ENCODE data around the gene ZNF407.

ZNF407 gene

GRCh38 chr18:74840492-74841167 lies 243.0 kb downstream of the ZNF407 start:
- no peak overlapping the region for H3K27ac ChIP-seq (ENCODE audit: low read depth, low read length)
- H3K27me3 ChIP-seq (ENCODE audit: control insufficient read depth, insufficient read depth, low read length) = no peaks in the 10 kb centered on the region
- H3K9ac ChIP-seq (ENCODE audit: low read length) = no peak overlapping the region
- H3K4me1 ChIP-seq (ENCODE audit: control insufficient read depth, insufficient read depth, low read length) = peaks cover 6% of the 10 kb centered on the region
- H3K4me3 ChIP-seq (ENCODE audit: low read length) = no peak overlapping the region
- H3K36me3 ChIP-seq (ENCODE audit: control insufficient read depth, insufficient read depth, low read length) = no peaks in the 10 kb centered on the region

GRCh38 chr18:74841248-74841647 lies 243.6 kb downstream of the ZNF407 start:
- peaks cover 3% of the 10 kb centered on the region for H3K4me1 ChIP-seq (ENCODE audit: control insufficient read depth, insufficient read depth, low read length)
- H3K4me3 ChIP-seq (ENCODE audit: low read length) = no peak overlapping the region
- H3K27ac ChIP-seq (ENCODE audit: low read depth, low read length) = no peak overlapping the region
- H3K9ac ChIP-seq (ENCODE audit: low read length) = no peak overlapping the region
- H3K36me3 ChIP-seq (ENCODE audit: control insufficient read depth, insufficient read depth, low read length) = no peaks in the 10 kb centered on the region
- H3K27me3 ChIP-seq (ENCODE audit: control insufficient read depth, insufficient read depth, low read length) = no peaks in the 10 kb centered on the region

GRCh38 chr18:74849301-74849700 lies 251.6 kb downstream of the ZNF407 start:
- Histone ChIP-seq H3K36me3 (ENCODE audit: control insufficient read depth, insufficient read depth, low read length) (no peaks in the 10 kb centered on the region), H3K4me1 (ENCODE audit: control insufficient read depth, insufficient read depth, low read length) (no peaks in the 10 kb centered on the region), H3K9ac (ENCODE audit: low read length) (no peak overlapping the region), H3K4me3 (ENCODE audit: low read length) (no peak overlapping the region), H3K27ac (ENCODE audit: low read depth, low read length) (no peak overlapping the region), H3K27me3 (ENCODE audit: control insufficient read depth, insufficient read depth, low read length) (no peaks in the 10 kb centered on the region)

GRCh38 chr18:74856434-74856833 lies 258.8 kb downstream of the ZNF407 start:
- Histone ChIP-seq H3K4me3 (ENCODE audit: low read length) (no peak overlapping the region), H3K27me3 (ENCODE audit: control insufficient read depth, insufficient read depth, low read length) (no peaks in the 10 kb centered on the region), H3K36me3 (ENCODE audit: control insufficient read depth, insufficient read depth, low read length) (no peaks in the 10 kb centered on the region), H3K4me1 (ENCODE audit: control insufficient read depth, insufficient read depth, low read length) (peaks cover 6% of the 10 kb centered on the region), H3K9ac (ENCODE audit: low read length) (no peak overlapping the region), H3K27ac (ENCODE audit: low read depth, low read length) (no peak overlapping the region)

DNA sequence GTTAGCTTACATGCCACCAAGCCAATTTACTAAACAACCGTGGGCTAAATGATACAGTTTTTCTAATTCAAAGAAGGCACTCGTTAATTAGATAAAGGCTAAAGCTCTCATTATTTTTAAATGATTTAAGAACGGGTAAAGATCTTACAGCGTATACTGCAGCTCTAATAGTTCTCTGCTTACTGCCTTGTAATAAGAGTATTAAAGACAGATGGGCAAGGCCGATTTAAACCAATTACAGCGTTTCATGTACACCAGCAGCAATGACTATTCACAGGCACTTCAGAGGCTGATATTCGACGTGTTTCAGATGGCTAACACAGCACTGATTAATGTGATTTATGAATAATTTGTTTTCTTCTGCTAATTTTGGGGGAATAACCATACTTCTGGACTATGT lies 259.3 kb downstream of the ZNF407 start:
- H3K4me3 ChIP-seq (ENCODE audit: low read length) = no peak overlapping the region
- H3K27ac ChIP-seq (ENCODE audit: low read depth, low read length) = no peak overlapping the region
- H3K9ac ChIP-seq (ENCODE audit: low read length) = no peak overlapping the region
- H3K4me1 ChIP-seq (ENCODE audit: control insufficient read depth, insufficient read depth, low read length) = peaks cover 7% of the 10 kb centered on the region
- H3K36me3 ChIP-seq (ENCODE audit: control insufficient read depth, insufficient read depth, low read length) = no peaks in the 10 kb centered on the region
- no peaks in the 10 kb centered on the region for H3K27me3 ChIP-seq (ENCODE audit: control insufficient read depth, insufficient read depth, low read length)

GRCh38 chr18:74857901-74858300 lies 260.2 kb downstream of the ZNF407 start:
- H3K36me3 ChIP-seq (ENCODE audit: control insufficient read depth, insufficient read depth, low read length) = no peaks in the 10 kb centered on the region
- H3K27ac ChIP-seq (ENCODE audit: low read depth, low read length) = no peak overlapping the region
- H3K27me3 ChIP-seq (ENCODE audit: control insufficient read depth, insufficient read depth, low read length) = no peaks in the 10 kb centered on the region
- peaks cover 11% of the 10 kb centered on the region for H3K4me1 ChIP-seq (ENCODE audit: control insufficient read depth, insufficient read depth, low read length)
- no peak overlapping the region for H3K9ac ChIP-seq (ENCODE audit: low read length)
- no peak overlapping the region for H3K4me3 ChIP-seq (ENCODE audit: low read length)

DNA sequence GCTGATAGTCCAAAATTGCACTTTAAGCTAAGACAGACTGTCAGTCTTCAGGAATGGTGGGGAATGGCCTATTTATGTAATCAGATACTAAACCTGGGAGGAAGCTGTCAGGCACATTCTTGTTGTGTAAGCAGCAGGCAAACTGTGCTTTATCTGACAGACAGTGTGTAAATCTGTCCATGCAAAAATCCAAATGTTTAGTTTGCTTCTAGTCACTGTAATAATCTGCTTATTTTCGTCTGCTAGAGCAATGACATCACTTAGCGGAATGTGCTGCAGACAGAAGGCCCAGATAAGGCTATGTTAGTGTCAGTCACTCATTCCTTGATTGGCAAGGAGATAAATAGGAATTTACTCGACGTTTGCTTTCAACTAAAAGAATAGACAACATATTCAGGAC lies 263.5 kb downstream of the ZNF407 start:
- H3K4me3 ChIP-seq (ENCODE audit: low read length) = no peak overlapping the region
- no peaks in the 10 kb centered on the region for H3K27me3 ChIP-seq (ENCODE audit: control insufficient read depth, insufficient read depth, low read length)
- H3K36me3 ChIP-seq (ENCODE audit: control insufficient read depth, insufficient read depth, low read length) = no peaks in the 10 kb centered on the region
- peaks cover 11% of the 10 kb centered on the region for H3K4me1 ChIP-seq (ENCODE audit: control insufficient read depth, insufficient read depth, low read length)
- no peak overlapping the region for H3K9ac ChIP-seq (ENCODE audit: low read length)
- peak overlapping the region; percentile 40 for H3K27ac ChIP-seq (ENCODE audit: low read depth, low read length)

DNA sequence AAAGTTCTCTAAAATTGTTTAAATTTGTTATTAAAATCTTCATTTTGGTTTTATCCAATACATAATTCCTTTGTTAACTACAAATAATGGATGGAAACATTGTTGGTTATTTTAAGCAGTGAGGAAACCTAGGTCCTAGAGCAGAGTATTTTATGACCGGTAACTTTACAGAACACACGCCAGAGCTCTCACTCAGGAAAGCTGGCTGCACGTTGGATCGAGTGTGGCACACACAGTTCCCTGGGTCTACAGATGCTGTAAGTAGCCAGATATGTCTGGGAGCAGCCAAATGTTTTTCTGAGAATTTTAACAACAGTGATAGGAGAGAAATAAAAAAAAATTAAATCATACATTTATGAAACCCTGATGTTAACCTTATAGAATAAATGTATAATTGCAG lies 264.4 kb downstream of the ZNF407 start:
- Histone ChIP-seq H3K9ac (ENCODE audit: low read length) (no peak overlapping the region), H3K27me3 (ENCODE audit: control insufficient read depth, insufficient read depth, low read length) (no peaks in the 10 kb centered on the region), H3K4me1 (ENCODE audit: control insufficient read depth, insufficient read depth, low read length) (peaks cover 8% of the 10 kb centered on the region), H3K27ac (ENCODE audit: low read depth, low read length) (peak overlapping the region; percentile 17), H3K4me3 (ENCODE audit: low read length) (no peak overlapping the region), H3K36me3 (ENCODE audit: control insufficient read depth, insufficient read depth, low read length) (no peaks in the 10 kb centered on the region)

- no peak overlapping the region for H3K9ac ChIP-seq (ENCODE audit: low read length)
- H3K4me3 ChIP-seq (ENCODE audit: low read length) = no peak overlapping the region
- no peaks in the 10 kb centered on the region for H3K36me3 ChIP-seq (ENCODE audit: control insufficient read depth, insufficient read depth, low read length)
- H3K27ac ChIP-seq (ENCODE audit: low read depth, low read length) = no peak overlapping the region
- peaks cover 4% of the 10 kb centered on the region for H3K4me1 ChIP-seq (ENCODE audit: control insufficient read depth, insufficient read depth, low read length)
- no peaks in the 10 kb centered on the region for H3K27me3 ChIP-seq (ENCODE audit: control insufficient read depth, insufficient read depth, low read length)
Measured at GRCh38 chr18:74866577-74866976, 268.9 kb downstream of the ZNF407 start.

GRCh38 chr18:74868461-74868860 lies 270.8 kb downstream of the ZNF407 start:
- no peak overlapping the region for H3K4me3 ChIP-seq (ENCODE audit: low read length)
- no peaks in the 10 kb centered on the region for H3K4me1 ChIP-seq (ENCODE audit: control insufficient read depth, insufficient read depth, low read length)
- H3K9ac ChIP-seq (ENCODE audit: low read length) = no peak overlapping the region
- no peaks in the 10 kb centered on the region for H3K36me3 ChIP-seq (ENCODE audit: control insufficient read depth, insufficient read depth, low read length)
- H3K27me3 ChIP-seq (ENCODE audit: control insufficient read depth, insufficient read depth, low read length) = no peaks in the 10 kb centered on the region
- H3K27ac ChIP-seq (ENCODE audit: low read depth, low read length) = no peak overlapping the region

DNA sequence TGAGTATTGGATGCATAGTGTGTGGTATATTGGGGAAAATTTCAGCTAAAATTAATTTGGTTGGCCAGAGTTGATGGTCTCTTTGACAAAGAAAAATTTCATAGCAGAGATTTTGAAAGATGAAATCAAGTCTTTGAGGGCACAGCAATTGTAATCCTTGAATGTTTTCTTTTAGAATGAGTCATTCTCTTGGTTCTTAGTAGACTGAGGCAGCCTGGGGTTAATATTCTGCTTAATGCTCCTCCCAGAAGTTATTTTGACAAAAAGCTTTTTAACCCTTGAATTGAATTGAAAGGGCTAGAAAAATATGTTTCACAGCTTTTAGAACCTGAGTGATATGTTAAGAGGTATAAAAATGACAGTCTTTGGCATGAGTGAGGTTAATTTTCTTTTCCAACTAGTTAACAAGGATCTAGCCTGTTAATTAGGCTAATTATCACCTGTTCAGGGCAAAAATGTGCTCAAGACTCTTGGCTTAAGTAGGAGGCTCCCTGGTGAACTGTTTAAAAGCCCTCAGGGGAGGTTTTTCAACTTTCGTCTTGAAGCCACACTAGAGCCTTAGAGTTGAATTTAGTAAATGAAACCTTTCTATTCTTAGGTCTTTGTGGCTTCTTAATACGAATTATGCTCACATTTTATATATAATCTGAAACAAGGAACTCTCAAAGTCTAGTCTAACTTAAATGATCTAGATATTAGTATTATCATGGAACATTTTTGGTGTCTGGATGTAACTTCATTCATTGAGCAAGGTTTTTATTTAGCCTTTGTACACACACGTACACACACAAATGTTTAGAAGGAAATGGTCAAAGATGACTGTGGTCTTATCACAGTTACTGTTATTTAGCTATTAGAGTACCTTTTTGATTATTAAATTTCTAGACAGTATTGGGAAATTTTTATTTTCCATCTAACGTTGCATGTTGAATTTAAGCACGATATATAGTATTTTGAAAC lies 272.5 kb downstream of the ZNF407 start:
- no peaks in the 10 kb centered on the region for H3K36me3 ChIP-seq (ENCODE audit: control insufficient read depth, insufficient read depth, low read length)

DNA sequence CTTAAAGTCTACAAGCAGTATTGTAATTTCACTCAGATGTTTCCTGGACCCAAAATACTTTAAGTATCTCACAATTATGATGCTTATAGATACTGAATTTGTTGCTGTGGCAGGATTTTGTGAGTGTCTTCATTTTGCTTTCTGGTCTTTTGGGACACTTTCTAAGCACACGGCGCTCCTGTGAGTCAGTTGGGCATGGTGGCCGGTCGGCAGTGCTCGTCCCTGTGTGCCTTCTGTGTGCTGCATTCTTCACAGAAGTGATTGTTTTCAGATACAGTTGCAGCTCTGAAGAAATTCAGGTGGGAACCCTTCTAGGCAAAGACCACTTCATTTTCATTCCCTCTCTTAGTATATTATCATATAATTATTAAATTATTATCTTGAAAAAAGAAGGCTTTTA lies 273.3 kb downstream of the ZNF407 start:
- no peak overlapping the region for H3K4me3 ChIP-seq (ENCODE audit: low read length)
- no peak overlapping the region for H3K27ac ChIP-seq (ENCODE audit: low read depth, low read length)
- H3K9ac ChIP-seq (ENCODE audit: low read length) = no peak overlapping the region
- H3K27me3 ChIP-seq (ENCODE audit: control insufficient read depth, insufficient read depth, low read length) = no peaks in the 10 kb centered on the region
- H3K4me1 ChIP-seq (ENCODE audit: control insufficient read depth, insufficient read depth, low read length) = no peaks in the 10 kb centered on the region
- H3K36me3 ChIP-seq (ENCODE audit: control insufficient read depth, insufficient read depth, low read length) = no peaks in the 10 kb centered on the region

More for the DNA sequence above, 272.5 kb downstream of the ZNF407 start:
- no peak overlapping the region for H3K27ac ChIP-seq (ENCODE audit: low read depth, low read length)
- H3K4me3 ChIP-seq (ENCODE audit: low read length) = no peak overlapping the region
- no peak overlapping the region for H3K9ac ChIP-seq (ENCODE audit: low read length)
- H3K27me3 ChIP-seq (ENCODE audit: control insufficient read depth, insufficient read depth, low read length) = no peaks in the 10 kb centered on the region
- no peaks in the 10 kb centered on the region for H3K4me1 ChIP-seq (ENCODE audit: control insufficient read depth, insufficient read depth, low read length)
